ENCODE results near the gene FPGS.

DNA sequence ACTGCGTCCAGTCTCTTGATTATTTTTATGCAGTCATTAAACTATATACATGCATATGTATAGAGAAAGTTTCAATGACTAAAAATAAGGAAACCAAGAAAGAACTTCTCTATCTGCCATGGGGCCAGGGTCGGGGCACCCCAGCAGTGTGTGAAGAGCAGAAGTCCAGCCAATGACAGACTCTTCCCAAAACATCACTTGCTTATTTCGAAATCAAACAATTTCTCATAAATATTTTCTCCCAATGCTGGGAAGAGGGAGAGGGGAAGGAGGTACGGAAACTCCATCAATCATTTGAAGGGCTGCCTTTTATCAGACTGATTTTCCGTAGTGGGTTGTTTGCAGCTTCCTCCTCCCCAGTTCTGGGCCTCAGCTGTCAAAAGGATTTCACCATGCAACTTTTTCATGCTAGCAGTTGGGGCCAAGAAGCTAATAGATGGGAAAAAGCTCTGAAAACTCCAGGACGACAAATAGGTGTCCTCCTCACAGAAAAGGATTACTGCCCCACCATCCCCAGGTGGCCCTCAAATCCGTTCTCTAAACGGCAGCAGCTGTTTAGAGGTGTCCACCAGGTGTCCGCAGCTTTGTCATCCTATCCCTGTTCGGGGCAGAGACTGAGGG is 617 bp upstream of the FPGS start:
- no peak for TF ChIP-seq CTCF (IDR thresholded peaks at IDR 0.05; ENCODE audit: borderline replicate concordance, extremely low read depth, low read length, poor library complexity, severe bottlenecking)
- no peak for TF ChIP-seq EZH2 (IDR thresholded peaks at IDR 0.05; ENCODE audit: borderline replicate concordance, low read depth, low read length, severe bottlenecking)

Measured in DND-41 (cell line).